Stimulated activated CD4-positive, alpha-beta T cell treated with anti-CD3 and anti-CD28 coated beads, Interleukin-15, amount 100 ng/mL, for 48 hours (primary cell): ENCODE measurements around the gene FOXO6.

Experiments
- DNase-seq, 2 donors: peaks; one replicate each; pipeline ENCODE4 v3.0.0-alpha.2; 2020; ENCODE audit warnings: low read depth in 2 of 2

The FOXO6 gene

DNA sequence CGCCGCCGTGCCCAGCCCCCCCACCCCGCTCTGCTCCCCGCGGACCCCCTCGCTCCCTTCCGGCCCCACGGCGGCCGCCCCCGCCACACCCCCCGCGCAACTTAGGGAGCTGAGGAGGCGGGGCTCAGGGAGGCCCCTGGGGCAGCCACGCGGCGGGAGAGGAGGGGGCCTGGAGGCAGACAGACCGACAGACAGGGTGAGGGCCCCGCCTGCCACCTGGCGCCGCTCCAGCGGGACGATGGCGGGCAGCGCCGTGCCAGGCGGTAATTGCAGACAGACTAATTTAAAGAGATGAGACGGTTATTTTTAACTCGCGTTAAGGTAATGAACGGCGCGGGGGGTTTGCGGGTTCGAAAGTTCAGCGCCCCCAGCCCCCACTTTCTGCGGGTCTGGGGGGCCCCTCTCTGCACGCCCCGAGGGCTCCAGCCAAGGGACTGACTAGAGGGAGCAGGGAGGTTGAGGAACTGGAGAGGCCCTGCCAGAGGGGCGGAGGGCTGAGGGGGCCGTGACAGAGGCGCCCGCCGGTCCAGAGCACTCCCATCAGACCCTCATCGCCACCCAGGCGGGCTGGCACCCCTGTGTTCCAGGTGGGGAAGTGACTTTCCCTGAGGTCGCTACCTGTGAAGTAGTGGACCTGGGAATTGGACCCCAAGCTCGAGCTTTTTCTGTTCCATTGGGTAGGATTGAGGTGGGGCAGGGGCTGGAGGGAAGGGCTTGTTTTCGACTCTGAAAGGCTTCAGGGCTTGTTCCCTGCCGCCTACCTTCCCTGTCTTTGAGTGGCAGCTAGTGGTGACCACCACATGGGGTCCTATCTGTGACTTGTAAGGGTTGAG is 5.4 kb downstream of the FOXO6 start:
- DNase-seq = no peak

DNA sequence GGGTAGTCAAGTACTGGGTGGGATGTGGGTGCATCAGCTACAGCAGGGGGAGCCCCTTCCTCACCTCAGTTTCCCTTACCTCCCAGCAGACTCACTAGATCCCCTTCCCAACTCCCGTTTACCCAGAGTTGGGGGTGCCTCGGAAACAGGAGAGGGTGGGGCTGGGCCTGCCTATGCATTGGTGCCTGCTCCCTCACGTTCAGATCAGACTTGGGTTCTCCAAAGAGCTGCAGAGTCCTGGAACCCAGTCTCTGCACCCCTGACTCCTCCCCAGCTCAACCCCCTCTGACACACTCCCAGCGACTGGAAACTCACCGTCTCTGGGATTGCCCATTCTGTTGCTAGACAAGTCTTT is 6.0 kb downstream of the FOXO6 start:
- DNase-seq = no peak

DNA sequence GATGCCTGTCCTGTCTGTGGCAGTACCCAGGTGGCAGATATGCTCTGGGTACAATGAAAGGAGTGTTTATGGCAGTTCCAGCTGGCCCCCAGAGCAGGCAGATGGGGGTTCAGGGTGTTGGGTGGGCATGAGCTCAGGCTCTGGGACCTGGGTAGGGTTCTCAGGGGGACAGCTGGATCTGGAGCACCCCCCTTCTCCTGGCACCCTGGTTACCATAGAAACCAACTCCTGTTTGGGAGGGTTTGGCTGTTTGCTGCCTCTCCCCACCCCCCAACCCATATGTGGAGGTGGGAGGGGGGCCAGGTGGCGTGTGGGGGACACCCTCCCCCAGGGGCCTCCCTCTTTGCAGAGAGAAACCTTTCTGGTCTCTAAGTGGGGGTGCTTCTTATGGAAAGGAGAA is 7.1 kb downstream of the FOXO6 start:
- DNase-seq = no peak

GRCh38 chr1:41368801-41369200 is 7.6 kb downstream of the FOXO6 start:
- no peak for DNase-seq

GRCh38 chr1:41369531-41369930 is 8.3 kb downstream of the FOXO6 start:
- DNase-seq = no peak

- DNase-seq = no peak
Measured at GRCh38 chr1:41370225-41370624, 9.0 kb downstream of the FOXO6 start.

DNA sequence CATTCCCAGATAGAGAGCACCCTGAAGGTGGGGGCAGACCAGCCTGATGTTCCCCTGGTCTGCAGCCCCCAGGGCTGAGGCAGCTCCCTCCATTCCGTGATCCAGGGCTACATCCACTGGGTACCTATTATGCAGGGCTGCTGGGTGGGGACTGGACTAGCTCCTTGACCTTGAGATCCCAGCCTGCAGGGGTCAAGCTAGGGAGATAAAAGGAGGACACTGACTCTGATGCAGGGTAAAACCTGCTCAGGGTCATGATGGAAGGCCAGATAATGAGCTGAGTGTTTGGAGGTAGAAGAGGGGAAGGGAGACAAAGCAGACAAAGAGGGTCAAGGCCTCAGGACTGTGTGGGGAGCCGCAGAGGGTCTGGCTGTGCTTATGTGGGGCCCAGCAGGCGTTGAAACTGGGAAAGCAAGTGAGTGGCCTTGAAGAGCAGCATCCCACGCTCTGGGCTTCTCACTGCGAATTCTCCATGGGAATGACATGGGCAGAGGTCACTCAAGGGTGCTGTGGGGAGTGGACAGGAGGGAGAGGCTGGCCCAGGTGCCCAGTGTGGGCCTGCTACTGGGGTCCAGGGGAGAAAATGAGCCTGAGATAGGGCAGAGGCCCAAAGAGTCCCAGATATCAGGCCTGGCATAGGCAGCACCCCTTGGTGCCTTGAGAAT is 9.7 kb downstream of the FOXO6 start:
- DNase-seq = no peak

- no peak for DNase-seq
Measured at GRCh38 chr1:41371630-41372599, 10.7 kb downstream of the FOXO6 start.

DNA sequence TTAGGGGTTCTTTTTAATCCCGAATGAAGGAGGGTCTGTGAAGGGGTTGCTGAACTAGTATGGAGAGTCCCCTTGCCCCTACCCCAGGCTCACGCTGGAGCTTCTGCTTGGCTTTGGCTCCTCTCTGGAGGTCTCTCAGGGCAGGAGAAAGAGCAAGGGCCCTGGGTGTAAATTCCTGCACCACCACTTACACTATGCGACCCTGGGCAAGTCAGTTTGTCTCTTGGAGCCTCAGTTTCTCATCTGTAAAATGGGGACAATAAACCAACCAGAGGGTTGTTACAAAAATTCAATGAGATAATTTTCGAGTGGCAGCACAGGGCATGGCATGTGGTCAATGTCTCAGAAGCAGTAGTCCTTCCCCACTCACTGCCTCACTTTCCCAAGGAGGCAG is 11.4 kb downstream of the FOXO6 start:
- DNase-seq = no peak

GRCh38 chr1:41373373-41373772 is 12.1 kb downstream of the FOXO6 start:
- DNase-seq = no peak

- DNase-seq = no peak
Measured at GRCh38 chr1:41374711-41375110, 13.5 kb downstream of the FOXO6 start.

- DNase-seq = no peak
Measured at GRCh38 chr1:41377397-41377796, 16.2 kb downstream of the FOXO6 start.

DNA sequence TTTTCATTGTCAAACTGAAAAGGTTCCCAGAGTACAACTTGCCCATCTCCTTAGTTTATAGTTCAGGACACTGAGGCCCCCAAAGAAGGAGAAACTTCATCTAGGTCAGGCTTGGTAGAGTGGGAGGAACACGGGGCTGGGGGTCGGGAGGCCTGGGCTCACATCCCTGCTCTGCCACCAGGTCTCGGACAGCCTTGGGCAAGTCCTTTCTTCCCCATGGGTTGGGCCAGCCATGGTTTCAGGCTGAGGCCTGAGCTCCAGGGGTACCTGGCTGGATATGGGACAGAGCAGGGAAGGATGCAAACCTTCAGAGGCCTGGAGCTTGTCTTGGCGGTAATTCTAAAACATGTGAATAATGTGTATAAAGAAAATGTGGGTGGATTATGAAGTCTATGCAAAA is 17.0 kb downstream of the FOXO6 start:
- no peak for DNase-seq

GRCh38 chr1:41378999-41379737 is 17.9 kb downstream of the FOXO6 start:
- DNase-seq = no peak

DNA sequence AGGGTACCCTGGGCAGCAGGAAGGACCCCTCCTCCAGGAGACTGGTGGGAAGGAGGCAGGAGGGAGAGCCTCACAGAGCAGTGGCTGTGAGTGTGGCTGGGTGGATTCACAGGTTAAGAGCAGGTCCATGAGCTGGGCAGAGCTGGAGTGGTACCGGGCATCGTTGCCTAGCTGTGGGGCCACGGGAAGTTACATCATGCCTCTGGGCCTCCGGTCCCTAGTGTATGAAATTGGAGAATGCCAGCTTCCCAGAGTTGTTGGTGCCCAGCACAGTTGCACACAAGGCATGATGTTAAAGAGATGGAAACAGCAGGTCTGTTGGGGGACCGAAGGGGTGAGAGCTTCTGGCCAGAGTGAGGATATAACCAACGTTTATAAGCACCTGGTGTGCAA is 18.5 kb downstream of the FOXO6 start:
- no peak for DNase-seq

DNA sequence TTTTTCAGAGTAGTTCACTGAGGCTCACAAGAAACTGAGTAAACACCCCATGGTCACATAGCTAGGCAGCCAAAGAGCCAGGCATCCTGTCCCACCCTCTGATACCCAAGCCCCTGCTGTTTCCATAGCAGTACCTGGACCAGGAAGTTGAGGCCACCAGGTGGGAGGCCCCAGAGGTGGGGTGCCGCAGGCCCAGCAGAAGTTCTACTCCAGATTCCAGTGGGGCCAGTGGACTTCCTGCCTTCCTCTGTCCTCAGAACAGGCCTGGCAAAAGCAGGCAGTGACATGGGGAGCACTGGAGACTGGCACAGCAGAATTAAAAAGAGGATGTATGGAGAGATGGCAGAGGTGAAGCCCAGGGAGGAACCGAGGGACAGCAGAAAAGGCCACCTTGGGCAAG is 19.0 kb downstream of the FOXO6 start:
- no peak for DNase-seq

GRCh38 chr1:41380979-41381691 is 19.9 kb downstream of the FOXO6 start:
- DNase-seq = no peak

- no peak for DNase-seq
Measured at GRCh38 chr1:41381692-41382479, 20.7 kb downstream of the FOXO6 start.

- DNase-seq = no peak
Measured at GRCh38 chr1:41382480-41383090, 21.4 kb downstream of the FOXO6 start.
